Activated CD4-positive, alpha-beta T cell treated with anti-CD3 and anti-CD28 coated beads, Interleukin-2, amount 50 U/mL, for 1 hour (primary cell): Measurements from ENCODE around the gene L3MBTL2.

Source experiments
- DNase-seq: peaks from one replicate; pipeline ENCODE4 v3.0.0-alpha.2; 2020

Gene L3MBTL2

GRCh38 chr22:41280065-41280464 lies 75.0 kb downstream of the L3MBTL2 start:
- DNase-seq = no peak

- no peak for DNase-seq
These were observed 75.7 kb downstream of the L3MBTL2 start for GRCh38 chr22:41280854-41281253.
